ENCODE measurements around the gene CPM.

The CPM gene

GRCh38 chr12:68956466-68956865, 23.5 kb upstream of the CPM start:
- DNase-seq (ENCODE audit: low spot score) = no peak

- DNase-seq (ENCODE audit: low spot score) = no peak
Observed at GRCh38 chr12:68954811-68955210, 21.8 kb upstream of the CPM start.

DNA sequence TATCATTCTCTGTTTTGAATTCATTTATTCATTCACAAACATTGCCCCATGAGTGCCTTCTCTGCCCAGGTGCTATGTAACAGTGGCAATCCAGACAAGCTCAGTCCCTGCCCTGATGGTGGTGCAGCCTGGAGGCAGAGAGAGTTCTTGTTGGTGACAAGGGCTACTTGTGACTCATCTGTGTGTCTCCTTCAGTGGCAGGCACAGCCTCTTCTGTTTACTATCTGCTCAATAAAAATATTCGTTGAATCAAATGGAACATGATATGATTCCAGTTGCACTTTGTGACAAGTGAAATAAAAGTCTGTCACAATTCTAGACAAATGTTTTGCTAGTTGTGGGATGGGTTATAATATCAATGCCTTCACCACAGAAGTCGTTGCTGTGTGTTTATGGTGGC, 20.6 kb upstream of the CPM start:
- no peak for DNase-seq (ENCODE audit: low spot score)

GRCh38 chr12:68951652-68952051, 18.7 kb upstream of the CPM start:
- no peak for DNase-seq (ENCODE audit: low spot score)

GRCh38 chr12:68950511-68950910, 17.5 kb upstream of the CPM start:
- no peak for DNase-seq (ENCODE audit: low spot score)

DNA sequence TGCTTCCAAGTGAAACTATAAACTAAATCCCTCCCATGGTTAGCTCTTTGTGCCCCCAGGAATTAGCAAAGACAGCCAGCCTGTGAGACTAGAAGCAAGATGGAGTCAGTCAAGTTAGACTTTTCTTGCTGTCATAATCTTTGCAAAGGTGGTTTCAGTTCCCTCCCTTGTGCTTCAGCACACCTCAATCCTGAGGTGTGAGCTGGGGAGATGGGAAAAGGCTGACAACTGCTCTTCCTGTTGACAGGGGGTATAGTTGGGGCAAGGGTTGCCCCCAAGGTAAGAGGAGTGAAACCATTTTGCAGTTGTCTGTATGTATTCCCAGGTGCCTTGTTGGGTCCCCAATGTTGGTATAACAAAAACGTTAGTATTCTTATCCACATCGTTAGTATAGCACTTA, 12.3 kb upstream of the CPM start:
- no peak for DNase-seq (ENCODE audit: low spot score)

DNA sequence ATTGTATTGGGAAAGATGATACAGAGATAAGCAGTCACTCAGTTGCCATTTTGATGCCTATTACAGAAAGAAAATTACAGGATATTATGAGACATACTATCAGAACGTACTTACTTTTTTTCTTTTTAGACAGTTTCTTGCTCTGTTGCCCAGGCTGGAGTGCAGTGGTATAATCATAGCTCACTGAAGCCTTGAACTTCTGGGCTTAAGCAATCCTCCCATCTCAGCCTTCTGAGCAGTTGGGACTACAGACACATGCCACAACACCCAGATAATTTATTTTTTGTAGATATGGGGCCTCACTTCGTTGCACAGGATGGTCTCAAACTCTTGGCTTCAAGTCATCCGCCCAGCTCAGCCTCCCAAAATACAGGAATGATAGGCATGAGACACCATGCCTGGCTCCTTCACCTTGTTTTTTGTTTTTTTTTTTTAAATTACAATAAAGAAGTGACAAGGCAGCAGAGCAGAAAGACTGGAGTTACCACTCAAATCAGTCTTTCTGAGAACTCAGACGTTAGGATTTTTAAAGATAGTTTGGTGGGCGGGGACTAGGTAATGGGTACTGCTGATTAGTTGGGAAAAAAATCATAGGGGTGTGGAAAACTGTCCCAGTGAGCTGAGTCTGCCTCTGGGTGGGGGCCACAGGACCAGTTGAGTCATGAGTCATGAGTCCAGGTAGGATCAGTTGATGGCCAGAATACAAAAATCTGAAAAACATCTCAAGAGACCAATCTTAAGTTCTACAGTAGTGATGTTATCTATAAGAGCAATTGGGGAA, 11.5 kb upstream of the CPM start:
- no peak for DNase-seq (ENCODE audit: low spot score)

GRCh38 chr12:68943848-68944247, 10.9 kb upstream of the CPM start:
- no peak for DNase-seq (ENCODE audit: low spot score)

GRCh38 chr12:68940731-68941130, 7.8 kb upstream of the CPM start:
- no peak for DNase-seq (ENCODE audit: low spot score)

- DNase-seq (ENCODE audit: low spot score) = no peak
Observed at GRCh38 chr12:68939505-68939904, 6.5 kb upstream of the CPM start.

- no peak for DNase-seq (ENCODE audit: low spot score)
Observed at GRCh38 chr12:68934392-68934791, 1.4 kb upstream of the CPM start.

- DNase-seq (ENCODE audit: low spot score) = peak; percentile 7
Observed at GRCh38 chr12:68932128-68932960, 627 bp downstream of the CPM start.

GRCh38 chr12:68930178-68930577, 2.8 kb downstream of the CPM start:
- no peak for DNase-seq (ENCODE audit: low spot score)

DNA sequence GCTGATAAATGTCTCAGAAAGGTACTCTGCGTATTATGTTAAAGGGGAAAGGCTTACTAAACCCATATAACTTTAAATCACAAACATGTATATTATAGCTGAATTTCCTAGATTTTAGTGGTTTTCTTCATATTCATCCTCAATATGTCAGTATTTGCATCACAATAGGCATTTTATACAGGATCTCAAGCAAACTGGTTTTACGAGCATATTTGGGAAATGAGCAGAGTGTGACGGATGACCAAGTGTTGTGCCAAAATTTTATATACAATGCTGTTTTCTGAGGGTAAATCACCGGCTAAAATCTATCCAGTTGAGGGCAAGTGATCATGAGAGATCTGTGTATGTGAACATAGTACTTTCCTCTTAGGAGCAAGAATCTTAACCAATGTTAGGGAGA, 8.4 kb downstream of the CPM start:
- DNase-seq (ENCODE audit: low spot score) = no peak

GRCh38 chr12:68919581-68920239, 13.3 kb downstream of the CPM start:
- no peak for DNase-seq (ENCODE audit: low spot score)

GRCh38 chr12:68918960-68919359, 14.0 kb downstream of the CPM start:
- DNase-seq (ENCODE audit: low spot score) = no peak

DNA sequence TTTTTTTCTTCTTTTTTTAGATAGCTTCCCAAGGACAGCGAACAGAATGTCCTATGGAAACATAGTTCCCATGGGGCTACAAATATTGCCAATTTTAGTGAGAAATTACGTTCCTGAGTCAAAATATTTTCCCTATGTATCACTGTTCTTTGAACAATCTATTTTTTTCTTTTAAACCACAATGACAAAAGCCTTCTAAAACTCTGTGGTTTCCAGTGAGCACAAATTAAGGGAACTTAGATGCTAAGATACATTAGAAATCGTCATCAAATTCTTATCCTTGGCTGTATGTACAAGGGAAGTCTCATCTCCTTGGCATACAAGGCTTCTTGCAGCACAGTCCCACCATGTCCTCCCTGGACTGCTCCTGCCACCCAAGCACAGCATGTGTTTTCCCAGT, 17.9 kb downstream of the CPM start:
- DNase-seq (ENCODE audit: low spot score) = no peak

GRCh38 chr12:68913682-68914081, 19.3 kb downstream of the CPM start:
- DNase-seq (ENCODE audit: low spot score) = no peak

DNA sequence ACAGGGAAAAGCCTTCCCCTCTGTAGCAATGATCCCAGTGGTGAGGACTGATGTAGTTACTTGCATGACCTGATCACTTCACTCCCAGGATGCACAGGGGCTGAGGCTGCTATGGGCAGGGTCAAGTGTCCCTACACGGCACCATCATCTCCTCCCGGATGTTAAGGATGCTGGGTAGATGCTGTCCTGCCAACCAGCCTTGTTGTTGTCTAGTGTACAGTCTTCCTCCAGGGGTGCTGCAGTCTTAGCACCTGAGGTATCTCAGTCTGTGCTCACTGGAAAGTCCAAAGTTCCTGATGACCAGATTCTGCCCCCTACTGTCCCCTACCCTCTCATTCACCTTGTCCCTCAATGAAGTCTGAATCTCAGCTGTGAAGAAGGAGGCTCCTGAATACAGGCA, 20.1 kb downstream of the CPM start:
- DNase-seq (ENCODE audit: low spot score) = no peak

- no peak for DNase-seq (ENCODE audit: low spot score)
Observed at GRCh38 chr12:68911197-68911718, 21.7 kb downstream of the CPM start.

GRCh38 chr12:68910128-68910527, 22.8 kb downstream of the CPM start:
- no peak for DNase-seq (ENCODE audit: low spot score)

DNA sequence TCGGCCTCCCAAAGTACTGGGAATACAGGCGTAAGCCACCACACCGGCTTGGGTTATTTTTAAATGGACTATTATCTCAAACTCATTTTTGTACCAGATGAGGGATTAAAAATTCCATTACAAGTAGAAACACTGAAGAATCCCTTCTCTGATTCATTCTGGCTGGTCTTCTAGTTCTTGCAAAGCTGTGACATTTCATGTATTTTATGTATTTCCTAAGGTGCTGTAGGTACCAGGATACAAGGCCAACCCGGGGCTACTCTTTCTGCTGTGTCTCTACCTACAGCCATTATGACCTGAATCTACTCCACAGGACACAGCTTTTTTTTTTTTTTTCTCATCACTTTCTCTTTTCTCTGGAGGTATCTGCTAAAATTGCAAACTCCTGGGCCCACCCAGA, 24.9 kb downstream of the CPM start:
- no peak for DNase-seq (ENCODE audit: low spot score)

GRCh38 chr12:68905733-68906132, 27.2 kb downstream of the CPM start:
- no peak for DNase-seq (ENCODE audit: low spot score)

Data from SW480 (cell line).